Sigmoid colon (tissue), 7 donors: ENCODE data around the gene HNRNPL. TPM values are rescaled to one million over a fixed set of nuclear protein-coding genes. Genes with fewer than 3 reads are reported as not detected.
"Not testable (repeated sequence)": the region's sequence is repeated elsewhere in the genome, so short reads cannot be mapped to it uniquely, and the experiment has no call there.

Experiments
- DNase-seq: peaks from one replicate; pipeline ENCODE4 v3.0.0-alpha.2; 2019
- H3K27ac ChIP-seq, 4 donors: fragments of 200-600 bp; sonication (generic); one replicate each; pipeline ENCODE4 v1.5.1; 2016 to 2019; ENCODE audit warnings: mild to moderate bottlenecking in 1 of 4
- H3K27me3 ChIP-seq, 3 donors: fragments of 200-600 bp; sonication (generic); one replicate each; pipeline ENCODE4 v1.5.1; 2019; ENCODE audit warnings: mild to moderate bottlenecking in 1 of 3
- H3K36me3 ChIP-seq, 4 donors: fragments of 200-600 bp; sonication (generic); one replicate each; pipeline ENCODE4 v1.5.1; 2016 to 2019
- H3K4me1 ChIP-seq, 4 donors: fragments of 200-600 bp; sonication (generic); one replicate each; pipeline ENCODE4 v1.5.1; 2017 to 2019
- H3K4me3 ChIP-seq, 4 donors: fragments of 200-600 bp; sonication (generic); one replicate each; pipeline ENCODE4 v1.5.1; 2017 to 2019; ENCODE audit warnings: mild to moderate bottlenecking in 2 of 4, moderate library complexity in 1 of 4
- H3K9me3 ChIP-seq, 4 donors: fragments of 200-600 bp in 3 of 4; sonication (generic) in 3 of 4; one replicate each; pipeline versions ENCODE4 v1.5.1 to v1.6.1; 2013 to 2019
- EP300 ChIP-seq, 4 donors: sonication (generic); formaldehyde crosslinking; IDR thresholded peaks; one replicate each; pipeline ENCODE4 v1.6.1; 2017; ENCODE audit warnings: antibody characterized with exemption in 4 of 4
- POLR2A ChIP-seq, 2 donors: fragments of 450-650 bp; IDR thresholded peaks; one replicate each; pipeline ENCODE4 v1.6.1; 2016; ENCODE audit warnings: antibody characterized with exemption in 2 of 2, mild to moderate bottlenecking in 2 of 2, moderate library complexity in 2 of 2
- POLR2AphosphoS5 ChIP-seq, 4 donors: sonication (generic); formaldehyde crosslinking; IDR thresholded peaks; one replicate each; pipeline ENCODE4 v1.6.1; 2017; ENCODE audit warnings: antibody characterized with exemption in 4 of 4
- WGBS, 2 donors: extraction: QIAGEN DNeasy Blood & Tissue Kit; methylation state at CpG; one replicate each; pipeline ENCODE4 v1.1.7; 2013; 5-methylcytosine and 5-hydroxymethylcytosine counted together
- intact Hi-C: fragments of 100-400 bp; cut with DNase I; formaldehyde crosslinking; loops from one replicate; pipeline ENCODE4 v1.15.1; 2023
- polyA plus RNA-seq, 3 donors: library from polyadenylated mRNA; stranded (reverse); fragments of 200-250 nt; gene quantifications; one replicate each; pipeline ENCODE4 v1.2.3, GENCODE V29; 2013
- total RNA-seq, 4 donors: library from RNA; depleted of rRNA; stranded (reverse); fragments of >200 nt; gene quantifications; one replicate each; pipeline ENCODE4 v1.1.0, GENCODE V29; 2016
- TF ChIP-seq, protein P1 (sequence below), 4 experiments: fragments of 450-650 bp in 3 of 4; fragments of 200-600 bp in 1 of 4; IDR thresholded peaks; one replicate each; pipeline ENCODE4 v1.5.1; 2016 to 2019; ENCODE audit warnings: antibody characterized with exemption in 4 of 4, mild to moderate bottlenecking in 3 of 4, moderate library complexity in 2 of 4
- donor health status: healthy with polysubstance abuse.
- donor health status: Bipolar disorder and iron deficiency.
- donor health status: healthy.

The HNRNPL gene
- total and polyA plus RNA-seq, 7 donors = 115 to 206 (median 160) TPM

DNA sequence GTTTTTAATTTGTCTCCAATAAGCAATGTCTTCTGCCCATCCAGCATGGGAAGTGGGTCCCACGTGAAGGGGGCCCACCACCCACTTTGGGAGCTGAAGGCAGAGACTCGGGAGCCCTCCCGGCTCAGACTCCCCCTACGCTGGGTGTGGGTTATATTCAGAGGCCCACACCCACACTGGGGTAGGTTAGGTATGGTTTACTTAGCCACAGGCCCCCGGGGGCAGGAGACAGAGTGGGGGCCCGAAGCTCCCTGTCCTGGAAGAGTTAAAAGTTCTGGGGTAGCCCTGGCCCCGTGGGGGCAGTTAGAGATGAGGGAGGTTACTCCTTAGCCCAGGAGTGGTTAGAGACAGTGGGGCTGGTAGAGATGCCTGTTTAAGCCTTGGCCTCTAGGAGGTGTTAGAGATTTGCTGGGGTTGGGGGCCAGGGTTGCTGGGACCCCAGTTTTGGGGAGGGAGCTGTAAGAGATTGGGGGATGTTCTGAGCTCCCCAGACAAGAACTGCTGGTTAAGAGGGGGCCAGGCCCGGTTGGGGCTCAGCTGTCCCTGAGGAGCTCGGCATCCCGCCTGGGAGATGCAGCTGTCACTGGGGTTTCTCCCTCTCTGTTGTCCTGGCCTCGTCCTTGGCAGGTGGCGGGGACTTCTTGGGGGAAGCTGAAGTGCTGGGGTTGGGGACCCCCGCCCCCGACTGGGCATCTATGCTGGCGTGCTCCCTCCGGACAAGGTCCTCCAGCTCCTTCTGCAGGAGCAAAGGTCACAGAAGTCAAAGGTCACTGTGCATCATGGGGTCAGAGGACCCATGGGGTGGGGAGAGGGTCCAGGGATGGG, 29.0 kb upstream of the HNRNPL start:
- Histone ChIP-seq H3K4me3 (no peak overlapping the region), H3K27me3 (no peaks in the 10 kb centered on the region), H3K36me3 (peaks cover 13 to 45% (median 25%) of the 10 kb centered on the region in 4 donors), H3K9me3 (no peaks in the 10 kb centered on the region), H3K27ac (peak overlapping the region in 3 of 4 donors; percentile 16 to 31 (median 28)), H3K4me1 (no peaks in the 10 kb centered on the region)
- 64 to 80% methylated on average over 16 of the region's 16 CpGs for WGBS, 2 donors
- no peak for DNase-seq
- intact Hi-C loops = no loop called here
- TF ChIP-seq, protein P1, sequence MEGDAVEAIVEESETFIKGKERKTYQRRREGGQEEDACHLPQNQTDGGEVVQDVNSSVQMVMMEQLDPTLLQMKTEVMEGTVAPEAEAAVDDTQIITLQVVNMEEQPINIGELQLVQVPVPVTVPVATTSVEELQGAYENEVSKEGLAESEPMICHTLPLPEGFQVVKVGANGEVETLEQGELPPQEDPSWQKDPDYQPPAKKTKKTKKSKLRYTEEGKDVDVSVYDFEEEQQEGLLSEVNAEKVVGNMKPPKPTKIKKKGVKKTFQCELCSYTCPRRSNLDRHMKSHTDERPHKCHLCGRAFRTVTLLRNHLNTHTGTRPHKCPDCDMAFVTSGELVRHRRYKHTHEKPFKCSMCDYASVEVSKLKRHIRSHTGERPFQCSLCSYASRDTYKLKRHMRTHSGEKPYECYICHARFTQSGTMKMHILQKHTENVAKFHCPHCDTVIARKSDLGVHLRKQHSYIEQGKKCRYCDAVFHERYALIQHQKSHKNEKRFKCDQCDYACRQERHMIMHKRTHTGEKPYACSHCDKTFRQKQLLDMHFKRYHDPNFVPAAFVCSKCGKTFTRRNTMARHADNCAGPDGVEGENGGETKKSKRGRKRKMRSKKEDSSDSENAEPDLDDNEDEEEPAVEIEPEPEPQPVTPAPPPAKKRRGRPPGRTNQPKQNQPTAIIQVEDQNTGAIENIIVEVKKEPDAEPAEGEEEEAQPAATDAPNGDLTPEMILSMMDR (IDR thresholded peaks at IDR 0.05) = no peak
- TF ChIP-seq POLR2A (IDR thresholded peaks at IDR 0.05) (no peak), POLR2AphosphoS5 (IDR thresholded peaks at IDR 0.05) (no peak), EP300 (IDR thresholded peaks at IDR 0.05) (no peak)

DNA sequence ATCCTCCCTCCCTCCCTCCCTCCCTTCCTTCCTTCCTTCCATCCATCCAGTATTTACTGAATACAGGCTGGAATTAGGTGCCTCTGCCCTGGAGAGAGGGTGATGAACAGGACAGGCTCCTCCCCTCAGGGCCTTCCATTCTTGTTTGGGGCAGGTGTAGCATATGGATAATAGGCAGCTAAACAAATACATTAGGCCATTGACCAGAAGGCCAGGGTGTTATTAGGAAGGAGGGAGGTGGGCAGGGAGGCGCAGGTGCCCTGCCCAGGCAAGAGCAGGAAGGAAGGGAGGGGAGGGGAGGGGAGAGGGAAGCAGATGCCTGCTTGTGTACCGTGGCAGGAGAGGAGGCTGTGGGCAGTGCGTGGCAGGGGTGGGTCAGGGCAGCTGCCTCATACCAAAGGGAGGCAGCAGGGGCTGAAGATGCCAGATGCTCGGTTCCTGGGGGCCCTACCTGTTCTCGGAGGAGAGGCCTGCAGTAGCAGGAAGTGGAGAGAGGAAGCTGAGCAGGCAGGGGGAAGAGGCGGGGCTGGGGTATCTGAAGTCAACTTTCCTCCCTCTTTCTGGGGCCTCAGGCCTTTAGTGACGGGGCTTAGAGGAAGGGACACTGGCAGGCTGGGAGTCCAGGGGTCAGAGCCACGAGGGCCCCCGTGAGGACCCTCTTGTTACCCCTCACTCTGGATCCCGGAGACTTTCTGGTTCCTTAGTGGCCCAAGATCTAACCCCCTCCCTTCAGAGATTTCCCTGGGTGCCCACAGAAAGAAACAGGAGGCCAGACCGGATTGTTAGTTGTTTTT, 28.2 kb upstream of the HNRNPL start, which contains the start of gene RINL:
RINL (minus strand) TSS at position 495 of the 794 bp plus-strand sequence. CDS start 1,533 bp downstream, outside the sequence.
- Histone ChIP-seq H3K27me3 (no peaks in the 10 kb centered on the region), H3K36me3 (peaks cover 7 to 38% (median 25%) of the 10 kb centered on the region in 4 donors), H3K9me3 (no peaks in the 10 kb centered on the region), H3K4me1 (no peaks in the 10 kb centered on the region), H3K27ac (peak within 1 kb of the TSS in 3 of 4 donors; percentile 16 to 31 (median 28)), H3K4me3 (no peak within 1 kb of the TSS)
- DNase-seq = no peak
- WGBS, 2 donors = 11 to 27% methylated on average over 11 of the region's 11 CpGs
- TF ChIP-seq POLR2A (IDR thresholded peaks at IDR 0.05) (no peak), EP300 (IDR thresholded peaks at IDR 0.05) (no peak), POLR2AphosphoS5 (IDR thresholded peaks at IDR 0.05) (no peak)
- TF ChIP-seq, protein P1 (IDR thresholded peaks at IDR 0.05) = no peak
- intact Hi-C loops = no loop called here

DNA sequence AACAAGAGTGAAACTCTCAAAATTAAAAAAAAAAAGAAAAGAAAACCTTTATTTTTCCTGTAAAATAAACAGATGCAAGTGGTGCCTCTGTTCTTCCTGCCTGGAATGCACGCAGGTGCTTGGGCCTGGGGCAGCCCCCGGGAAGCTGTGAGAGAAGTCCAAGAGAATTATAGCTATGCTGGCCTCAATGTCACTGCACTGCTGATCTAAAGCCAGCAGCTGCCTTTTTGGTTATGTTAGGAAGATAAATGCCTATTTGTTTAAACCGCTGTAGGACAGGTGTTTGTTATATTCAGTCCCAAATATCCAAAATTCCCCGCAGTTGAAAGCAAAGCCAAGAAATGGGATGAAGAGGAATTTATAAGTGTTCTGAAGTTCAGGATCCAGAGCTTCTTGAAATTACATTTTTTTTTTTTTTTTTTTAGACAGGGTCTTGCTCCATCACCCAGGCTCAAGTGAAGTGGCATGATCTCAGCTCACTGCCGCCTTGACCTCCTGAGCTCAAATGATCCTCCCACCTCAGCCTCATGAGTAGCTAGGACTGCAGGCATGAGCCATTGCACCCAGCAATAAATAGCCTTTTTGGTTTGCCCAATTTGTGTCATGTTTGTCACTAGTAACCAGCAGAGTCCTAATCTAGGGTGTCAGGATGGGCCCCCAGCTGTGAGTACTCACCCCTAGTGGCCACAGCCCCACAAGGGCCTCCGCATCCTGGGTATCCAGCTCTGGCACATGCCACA, 26.0 kb upstream of the HNRNPL start:
- 84 to 93% methylated on average over 6 of the region's 6 CpGs for WGBS, 2 donors
- H3K4me3 ChIP-seq = no peak overlapping the region
- no peaks in the 10 kb centered on the region for H3K4me1 ChIP-seq
- intact Hi-C loops = no loop called here
- peaks cover 0 to 17% (median 10%) of the 10 kb centered on the region in 4 donors for H3K36me3 ChIP-seq
- no peaks in the 10 kb centered on the region for H3K9me3 ChIP-seq
- H3K27ac ChIP-seq = no peak overlapping the region
- no peaks in the 10 kb centered on the region for H3K27me3 ChIP-seq
- DNase-seq = no peak
- TF ChIP-seq, protein P1 (IDR thresholded peaks at IDR 0.05) = no peak
- TF ChIP-seq EP300 (IDR thresholded peaks at IDR 0.05) (no peak), POLR2A (IDR thresholded peaks at IDR 0.05) (no peak), POLR2AphosphoS5 (IDR thresholded peaks at IDR 0.05) (no peak)

DNA sequence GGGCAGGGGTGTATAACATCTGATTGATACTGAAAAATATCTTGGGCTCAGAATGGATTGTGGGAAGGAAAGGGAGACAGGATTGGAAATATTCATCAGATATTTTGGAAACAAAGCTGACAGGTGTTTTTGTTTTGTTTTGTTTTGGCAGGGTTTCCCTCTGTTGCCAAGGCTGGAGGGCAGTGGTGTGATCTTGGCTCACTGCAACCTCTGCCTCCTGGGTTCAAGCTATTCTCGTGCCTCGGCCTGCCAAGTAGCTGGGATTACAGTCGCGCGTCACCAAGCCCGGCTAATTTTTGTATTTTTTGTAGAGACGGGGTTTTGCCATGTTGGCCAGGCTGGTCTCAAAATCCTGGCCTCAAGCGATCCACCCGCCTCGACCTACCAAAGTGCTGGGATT, 23.6 kb upstream of the HNRNPL start:
- H3K27me3 ChIP-seq, H3K9me3 ChIP-seq, DNase-seq, H3K4me3 ChIP-seq, intact Hi-C loops, H3K36me3 ChIP-seq, H3K27ac ChIP-seq: not testable (repeated sequence)
- WGBS, 2 donors = 90 to 95% methylated on average over 10 of the region's 10 CpGs
- H3K4me1 ChIP-seq = peaks cover 0 to 17% (median 15%) of the 10 kb centered on the region in 4 donors
